Activated effector memory CD4-positive, alpha-beta T cell treated with anti-CD3 and anti-CD28 coated beads, Interleukin-2, amount 50 U/mL, for 16 hours (primary cell): ENCODE measurements around the gene MSI2.

Experiments used
- DNase-seq: peaks from one replicate; pipeline ENCODE4 v3.0.0-alpha.2; 2020

Gene MSI2

DNA sequence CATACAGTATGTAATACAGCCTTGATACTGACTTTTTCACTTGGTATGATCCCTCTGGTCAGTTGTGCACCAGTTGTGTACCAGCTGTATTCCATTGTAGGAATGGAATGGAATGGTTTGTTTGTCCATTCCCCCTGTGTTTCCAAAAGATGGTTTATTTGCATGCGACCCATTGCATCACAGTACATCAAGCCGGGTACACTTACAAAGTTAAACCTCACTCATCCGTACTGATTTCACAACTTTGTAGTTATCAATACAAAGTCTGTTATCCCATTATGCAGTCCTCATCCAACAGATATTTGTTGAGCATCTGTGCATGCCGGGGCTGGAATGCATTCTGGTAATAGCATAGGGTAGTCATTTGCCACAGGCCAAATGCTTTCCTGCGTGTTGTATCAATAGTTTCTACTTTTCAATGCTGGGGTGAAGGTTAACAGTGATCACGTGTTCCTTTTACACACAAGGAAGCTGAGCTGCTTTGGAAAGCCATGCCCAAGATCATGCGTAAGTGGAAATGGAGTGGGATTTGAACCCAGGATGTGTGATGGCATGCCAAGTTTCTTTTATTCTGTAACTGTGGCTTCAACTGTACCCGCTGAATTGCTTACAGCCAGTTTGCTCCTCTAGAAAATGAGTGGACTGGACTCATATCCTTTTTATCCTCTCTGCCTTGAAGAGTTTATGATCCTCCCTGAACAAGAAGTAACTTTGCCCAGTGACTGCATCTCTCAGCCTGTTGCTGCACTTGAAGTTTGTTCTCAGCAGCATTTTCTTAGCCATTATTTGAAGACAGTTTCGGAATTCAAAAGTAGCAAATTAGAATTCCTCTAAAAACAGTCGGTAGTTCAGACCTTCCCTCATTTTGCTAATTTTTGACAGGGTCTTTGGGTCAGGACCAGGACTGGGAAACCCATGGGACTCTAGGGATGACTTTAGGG, 260.2 kb downstream of the MSI2 start:
- DNase-seq = no peak

DNA sequence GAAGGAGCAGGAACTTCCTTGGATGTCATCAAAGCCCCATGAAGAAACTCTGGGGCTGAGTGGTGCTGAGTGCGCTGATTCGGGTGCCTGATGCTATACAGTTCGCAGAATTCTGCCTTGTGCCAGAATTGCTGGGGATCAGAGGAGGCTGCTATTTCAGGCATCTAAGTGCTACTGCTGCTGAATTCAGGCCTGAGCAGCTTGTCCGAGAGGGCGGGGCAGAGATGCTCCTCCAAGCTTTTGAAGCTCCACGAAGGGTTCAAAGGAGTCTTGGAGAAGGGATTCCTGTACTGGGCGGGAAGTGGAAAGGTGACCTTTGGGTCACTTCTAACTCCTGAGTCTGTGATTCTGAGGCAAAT, 260.9 kb downstream of the MSI2 start:
- DNase-seq = no peak

DNA sequence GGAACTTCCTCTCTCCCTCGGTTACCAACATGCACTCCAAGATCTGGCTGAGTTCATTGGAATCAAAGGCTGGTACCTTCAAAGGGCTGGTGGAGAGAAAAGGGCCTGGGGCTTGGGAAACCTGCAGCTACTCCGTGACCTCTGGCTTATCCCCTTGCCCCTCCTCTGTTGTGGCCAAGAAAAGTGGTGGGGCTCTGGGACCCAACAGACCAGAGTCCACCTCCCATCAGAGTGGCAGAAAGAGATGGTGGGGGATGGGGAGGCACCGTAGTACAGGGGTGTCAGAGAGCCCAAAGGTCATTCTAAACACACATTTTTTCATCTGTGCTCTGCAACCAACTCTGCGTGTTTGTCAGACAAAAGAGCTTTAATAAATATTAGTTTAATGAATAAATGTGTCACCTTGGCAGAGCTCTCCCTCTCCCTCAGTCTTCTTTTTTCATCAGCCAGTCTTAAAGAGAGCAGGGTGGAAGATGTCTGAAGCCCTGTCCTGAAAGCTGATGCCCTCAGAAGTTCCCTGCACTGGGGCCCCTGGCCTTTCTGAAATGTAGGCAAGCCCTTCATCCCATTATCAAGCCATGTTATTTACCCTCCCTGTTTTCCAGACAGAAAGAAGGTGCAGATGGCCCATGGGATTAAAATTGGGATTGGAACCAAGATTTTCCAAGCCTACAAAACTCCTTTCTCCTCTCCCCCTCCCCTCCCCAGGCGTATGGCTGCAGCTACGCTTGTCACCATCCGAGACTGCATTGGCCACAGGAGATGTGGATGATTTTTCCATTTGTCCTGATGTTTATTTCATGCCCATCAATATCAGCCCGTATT, 261.5 kb downstream of the MSI2 start:
- no peak for DNase-seq

GRCh38 chr17:57518587-57519581, 262.6 kb downstream of the MSI2 start:
- DNase-seq = no peak

DNA sequence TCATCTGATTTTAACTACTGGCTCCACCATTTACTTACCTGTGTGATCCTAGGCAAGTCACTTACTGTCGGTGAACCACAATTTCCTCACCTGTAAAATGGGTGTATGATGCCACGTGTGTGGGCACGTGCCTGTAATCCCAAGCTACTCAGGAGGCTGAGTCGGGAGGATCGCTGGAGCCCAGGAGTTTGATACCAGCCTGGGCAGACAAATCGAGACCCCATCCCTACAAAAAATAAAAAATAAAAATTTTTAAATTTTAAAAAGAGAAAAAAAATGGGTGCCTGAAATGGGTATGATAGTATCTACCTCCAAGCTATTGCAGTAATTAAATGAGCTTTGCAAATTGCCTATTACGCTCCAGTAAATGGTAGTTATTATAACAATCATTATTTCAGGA, 263.5 kb downstream of the MSI2 start:
- DNase-seq = no peak

DNA sequence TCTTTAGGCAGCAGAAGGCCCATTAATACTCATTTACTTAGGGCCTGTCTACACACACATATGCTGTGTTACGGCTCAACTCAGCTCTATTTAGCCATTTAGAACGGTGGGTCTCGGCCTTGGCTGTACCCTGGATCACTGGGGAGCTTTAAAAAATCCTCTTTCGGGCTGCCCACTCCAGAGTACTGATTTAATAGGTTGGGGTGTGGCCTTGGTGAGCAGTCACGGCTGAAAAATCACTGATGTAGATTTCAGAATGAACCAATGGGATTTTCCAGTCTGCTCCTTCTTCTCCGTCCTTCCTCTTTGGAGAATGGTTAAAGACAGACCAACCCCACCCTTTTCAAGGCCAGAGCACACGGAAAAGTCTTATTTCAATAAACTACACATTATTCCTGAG, 265.3 kb downstream of the MSI2 start:
- DNase-seq = no peak

- no peak for DNase-seq
Observed at GRCh38 chr17:57522042-57523005, 266.0 kb downstream of the MSI2 start.

- no peak for DNase-seq
Observed at GRCh38 chr17:57523926-57524632, 267.8 kb downstream of the MSI2 start.

DNA sequence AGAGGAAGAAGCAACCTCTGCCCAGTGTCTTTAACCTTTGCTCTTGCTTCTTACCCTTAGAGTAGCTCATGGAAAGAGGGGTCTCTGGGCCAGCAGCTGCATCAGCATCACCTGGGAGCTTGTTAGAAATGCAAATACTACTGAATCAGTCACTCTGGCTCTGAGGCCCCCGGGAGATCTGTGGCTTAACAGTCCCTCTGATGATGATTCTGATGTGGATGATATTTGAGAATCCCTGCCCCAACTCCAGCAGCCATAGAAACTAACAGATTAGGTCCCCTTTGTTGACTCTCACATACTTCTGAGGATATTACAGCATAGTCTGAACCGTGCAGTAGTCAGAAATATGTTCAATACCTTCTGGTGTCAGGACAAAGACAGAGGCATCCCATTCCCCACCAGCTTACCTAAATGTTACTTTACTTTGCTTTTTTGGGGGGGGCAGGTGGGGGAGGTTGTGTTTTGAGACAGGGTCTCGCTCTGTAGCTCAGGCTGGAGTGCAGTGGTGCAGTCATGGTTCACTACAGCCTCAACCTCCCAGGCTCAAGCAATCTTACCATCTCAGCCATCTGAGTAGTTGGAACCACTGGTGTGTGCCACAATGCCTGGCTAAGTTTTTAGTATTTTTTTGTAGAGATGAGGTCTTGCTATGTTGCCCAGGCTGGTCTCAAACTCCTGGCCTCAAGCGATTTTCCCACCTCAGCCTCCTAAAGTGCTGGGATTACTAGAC, 268.7 kb downstream of the MSI2 start:
- DNase-seq = no peak

- DNase-seq = no peak
Observed at GRCh38 chr17:57527221-57528057, 271.1 kb downstream of the MSI2 start.

DNA sequence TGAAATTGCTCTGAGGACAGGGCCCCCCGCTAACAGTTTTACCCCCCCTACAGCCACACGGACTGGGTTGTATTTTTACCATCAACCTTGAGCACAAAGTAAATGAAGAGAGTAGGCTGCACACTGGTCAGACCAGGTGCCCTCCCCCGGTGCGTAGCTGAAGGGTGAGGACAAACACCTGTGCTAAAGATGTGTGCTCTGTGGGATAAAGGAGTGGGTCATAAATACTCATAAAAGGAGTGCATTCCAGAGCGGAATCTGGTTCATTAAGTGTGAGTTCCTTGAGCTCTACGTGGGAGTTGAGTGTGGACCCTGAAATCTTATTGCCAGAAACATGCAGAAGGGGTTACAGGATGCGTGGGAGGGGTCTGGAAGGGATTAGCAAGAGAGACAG, 271.7 kb downstream of the MSI2 start:
- no peak for DNase-seq

GRCh38 chr17:57530026-57530425, 273.7 kb downstream of the MSI2 start:
- DNase-seq = no peak

DNA sequence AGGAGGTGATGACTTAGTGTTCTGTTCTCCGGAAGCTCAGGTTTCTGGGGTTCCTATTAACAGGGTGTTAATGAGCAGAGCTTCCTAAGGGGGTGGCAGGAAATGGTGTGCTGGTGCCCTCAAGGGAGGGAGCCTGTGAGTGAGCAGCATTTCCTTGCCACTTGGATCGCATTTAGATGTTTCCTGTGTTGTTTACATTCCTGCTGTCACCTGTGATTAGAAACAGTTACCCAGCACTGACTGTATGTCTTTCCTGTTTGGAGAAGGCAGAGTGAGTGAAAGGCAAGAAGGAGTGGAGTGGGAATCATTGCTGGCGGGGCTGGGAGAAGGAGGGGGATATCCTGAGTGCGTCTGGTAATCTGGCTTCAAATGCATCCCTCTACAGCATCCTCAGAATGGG, 274.2 kb downstream of the MSI2 start:
- no peak for DNase-seq

DNA sequence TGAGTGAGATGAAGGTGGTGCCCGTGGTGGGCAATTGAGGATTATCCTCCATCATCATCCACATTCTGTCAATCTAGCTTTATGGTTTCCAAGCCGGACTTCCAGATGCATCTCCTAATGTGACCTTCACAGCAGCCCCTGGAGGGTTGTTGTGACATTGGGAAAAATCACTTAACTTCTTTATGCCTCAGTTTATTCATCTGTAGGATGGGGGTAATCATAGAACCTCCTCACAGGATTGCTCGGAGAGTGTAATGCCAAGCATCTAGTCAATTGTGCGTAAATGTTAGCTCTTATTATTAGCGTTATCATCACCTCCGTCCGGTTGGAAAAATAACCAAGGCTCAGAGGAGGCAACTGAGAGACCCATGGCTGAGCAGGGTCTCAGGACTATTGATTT, 274.8 kb downstream of the MSI2 start:
- no peak for DNase-seq

DNA sequence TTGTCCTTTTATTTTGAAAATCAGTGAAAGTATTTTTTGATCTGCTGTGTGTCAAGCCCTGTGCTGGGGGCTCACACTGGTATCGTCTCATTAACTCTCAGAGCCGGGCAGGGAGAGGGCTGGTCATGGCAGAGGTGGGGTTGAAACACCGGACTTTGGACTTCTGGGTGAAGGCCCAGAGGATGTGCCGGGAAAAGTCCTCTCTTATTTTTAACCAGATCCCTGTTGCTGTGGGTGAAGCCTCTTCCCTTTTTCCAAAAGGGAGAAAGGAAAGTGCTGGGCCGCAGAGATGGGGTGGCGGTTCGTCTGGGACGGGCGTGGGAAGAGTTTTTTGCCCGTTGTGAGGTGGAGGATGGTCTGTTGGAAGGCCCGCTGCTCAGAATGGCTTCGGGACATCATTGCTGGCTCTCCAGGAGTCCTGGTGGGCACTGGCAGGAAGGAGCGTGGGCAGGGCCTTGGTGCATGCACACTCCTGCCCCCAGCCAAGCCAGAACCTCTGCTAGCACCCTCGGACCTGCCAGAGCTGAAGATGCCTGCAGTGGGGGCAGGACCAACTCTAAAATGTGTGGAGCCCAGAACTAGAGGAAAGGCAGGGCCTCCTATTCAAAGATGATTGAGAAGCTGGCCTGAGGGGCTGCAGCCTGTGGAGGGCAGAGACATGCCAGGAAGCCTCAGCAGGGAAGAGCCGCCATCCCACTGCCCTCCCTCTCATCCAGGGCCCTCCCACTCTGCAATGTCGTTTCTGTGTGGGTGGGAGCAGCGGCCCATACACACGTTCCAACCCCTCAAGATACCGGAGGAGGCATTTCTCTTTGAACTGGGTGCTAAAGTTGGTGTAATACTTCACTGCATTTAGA, 275.6 kb downstream of the MSI2 start:
- no peak for DNase-seq

DNA sequence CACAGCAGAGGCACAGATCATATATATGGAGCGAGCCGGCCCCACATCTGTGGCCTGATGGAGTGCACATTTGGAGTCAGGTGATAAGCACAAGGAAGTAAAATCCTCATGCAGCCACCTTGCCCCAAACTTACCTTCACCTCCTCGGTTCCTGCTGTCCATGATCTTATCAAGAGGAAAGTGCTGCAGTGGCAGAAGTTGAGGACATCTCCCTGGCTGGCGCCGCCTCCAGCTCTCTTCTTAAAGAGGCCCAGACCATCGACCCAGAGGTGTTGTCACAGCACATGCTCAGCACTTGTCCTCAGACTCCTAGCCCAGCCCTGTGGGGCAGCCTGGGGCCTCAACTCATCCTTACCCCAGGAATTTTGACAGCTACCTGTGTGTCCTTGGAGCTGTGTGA, 276.2 kb downstream of the MSI2 start:
- DNase-seq = no peak

- no peak for DNase-seq
Observed at GRCh38 chr17:57532966-57533365, 276.6 kb downstream of the MSI2 start.

DNA sequence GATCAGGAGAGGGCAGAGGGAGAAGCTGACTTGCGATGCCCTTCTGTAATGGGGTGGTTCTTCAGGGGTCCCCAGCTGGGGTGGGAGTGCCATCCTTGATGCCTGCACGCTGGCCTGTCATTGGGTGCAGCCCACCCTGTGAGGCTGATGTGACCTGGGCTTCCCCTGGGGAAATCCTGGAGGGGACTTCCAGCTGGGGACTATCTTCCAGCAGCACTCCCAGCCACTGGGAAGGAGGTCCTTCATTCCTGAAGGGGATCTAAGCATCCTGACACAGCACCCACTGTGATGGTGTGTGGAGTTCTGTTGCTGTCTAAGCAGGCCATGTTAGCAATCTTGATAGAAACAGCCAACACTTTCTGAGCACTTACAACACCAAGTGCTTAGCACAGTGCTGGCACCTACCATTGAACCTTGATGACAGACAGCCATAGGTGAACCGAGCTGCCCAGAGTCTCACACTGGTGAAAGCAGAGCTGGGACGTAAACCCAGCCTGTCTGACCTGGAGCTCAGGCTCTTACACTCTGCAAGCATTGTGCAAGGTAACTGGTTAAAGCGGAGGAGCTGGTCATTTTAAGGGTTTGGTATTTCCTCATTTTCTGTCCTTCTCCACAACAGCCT, 277.5 kb downstream of the MSI2 start:
- no peak for DNase-seq
